Measurements from ENCODE around the gene GRAMD1B. TPM values are rescaled to one million over a fixed set of nuclear protein-coding genes. Genes with fewer than 3 reads are reported as not detected.

Gene GRAMD1B
- total RNA-seq, 1 experiment from 2014 or later = 5.8 TPM

- Histone ChIP-seq H3K79me2 (ENCODE audit: low read depth) (no peaks in the 10 kb centered on the region), H3F3A (ENCODE audit: insufficient read depth, low read depth) (peaks cover 13% of the 10 kb centered on the region), H2AFZ (no peak overlapping the region), H4K20me1 (ENCODE audit: insufficient read depth) (no peaks in the 10 kb centered on the region), H3K27ac (no peak overlapping the region), H3K4me2 (no peak overlapping the region), H3K36me3 (ENCODE audit: low read depth) (no peaks in the 10 kb centered on the region), H3K27me3 (ENCODE audit: insufficient read depth, low read depth) (no peaks in the 10 kb centered on the region), H3K4me3 (no peak overlapping the region), H3K9me2 (ENCODE audit: insufficient read depth) (no peaks in the 10 kb centered on the region), H3K4me1 (replicated peaks; ENCODE audit: insufficient read depth) (peaks cover 10% of the 10 kb centered on the region), H3K9me3 (ENCODE audit: insufficient read depth, low read depth) (no peaks in the 10 kb centered on the region)
- BruUV-seq (replicated peaks) = no TSS peak
- no peak for DNase-seq
- ChIA-PET POLR2A (ENCODE audit: unreplicated experiment) (interaction anchor here (0.8 kb wide), 1 partner anchor 207 kb away, joined by 8 read pairs; no protein-coding TSS in a partner anchor), CTCF (no interaction called here)
- intact Hi-C loops (cut with micrococcal nuclease; ENCODE audit: unreplicated experiment) = no loop called here
- no peak for TF ChIP-seq CTCF (conservative IDR thresholded peaks at IDR 0.05)
Observed at GRCh38 chr11:123490527-123490926, 60.5 kb downstream of the GRAMD1B start.

- peaks cover 13% of the 10 kb centered on the region for H3F3A ChIP-seq (ENCODE audit: insufficient read depth, low read depth)
- no peaks in the 10 kb centered on the region for H3K36me3 ChIP-seq (ENCODE audit: low read depth)
- no peak for TF ChIP-seq CTCF (conservative IDR thresholded peaks at IDR 0.05)
- TF ChIP-seq EZH2 (IDR thresholded peaks at IDR 0.05; ENCODE audit: low read depth) = no peak
- H3K27me3 ChIP-seq (ENCODE audit: insufficient read depth, low read depth) = no peaks in the 10 kb centered on the region
- no peaks in the 10 kb centered on the region for H3K79me2 ChIP-seq (ENCODE audit: low read depth)
- ChIA-PET POLR2A (ENCODE audit: unreplicated experiment) (interaction anchor here (0.5 kb wide), 1 partner anchor 429 kb away, joined by 3 read pairs; the partner anchor contains the start of gene HSPA8), CTCF (no interaction called here)
- no peaks in the 10 kb centered on the region for H3K9me2 ChIP-seq (ENCODE audit: insufficient read depth)
- no TSS peak for BruUV-seq (replicated peaks)
- no peak overlapping the region for H3K27ac ChIP-seq
- H3K4me3 ChIP-seq = no peak overlapping the region
- no peak overlapping the region for H3K4me2 ChIP-seq
- H3K4me1 ChIP-seq (replicated peaks; ENCODE audit: insufficient read depth) = peaks cover 10% of the 10 kb centered on the region
- no peaks in the 10 kb centered on the region for H4K20me1 ChIP-seq (ENCODE audit: insufficient read depth)
- no peaks in the 10 kb centered on the region for H3K9me3 ChIP-seq (ENCODE audit: insufficient read depth, low read depth)
- intact Hi-C loops (cut with micrococcal nuclease; ENCODE audit: unreplicated experiment) = no loop called here
- no peak overlapping the region for H2AFZ ChIP-seq
- DNase-seq = no peak
Observed at GRCh38 chr11:123491241-123491640, 61.2 kb downstream of the GRAMD1B start.

GRCh38 chr11:123493349-123494063, 63.4 kb downstream of the GRAMD1B start:
- no TSS peak for BruUV-seq (replicated peaks)
- POLR2A ChIA-PET (ENCODE audit: unreplicated experiment) = no interaction called here

More at GRCh38 chr11:123493349-123494063, 63.4 kb downstream of the GRAMD1B start:
- Histone ChIP-seq H2AFZ (no peak overlapping the region), H3K79me2 (ENCODE audit: low read depth) (no peaks in the 10 kb centered on the region), H4K20me1 (ENCODE audit: insufficient read depth) (no peaks in the 10 kb centered on the region), H3K4me1 (replicated peaks; ENCODE audit: insufficient read depth) (peaks cover 10% of the 10 kb centered on the region), H3K4me2 (no peak overlapping the region), H3K4me3 (no peak overlapping the region), H3K9me2 (ENCODE audit: insufficient read depth) (no peaks in the 10 kb centered on the region), H3K27me3 (ENCODE audit: insufficient read depth, low read depth) (no peaks in the 10 kb centered on the region), H3K36me3 (ENCODE audit: low read depth) (no peaks in the 10 kb centered on the region), H3K9me3 (ENCODE audit: insufficient read depth, low read depth) (no peaks in the 10 kb centered on the region), H3F3A (ENCODE audit: insufficient read depth, low read depth) (peaks cover 13% of the 10 kb centered on the region), H3K27ac (no peak overlapping the region)
- TF ChIP-seq EZH2 (IDR thresholded peaks at IDR 0.05; ENCODE audit: low read depth) (no peak), CTCF (conservative IDR thresholded peaks at IDR 0.05) (no peak)
- CTCF ChIA-PET = no interaction called here
- peak in 1 of 2 experiments; percentile 48 for DNase-seq
- intact Hi-C loops (cut with micrococcal nuclease; ENCODE audit: unreplicated experiment) = no loop called here
